Raji (cell line): ENCODE measurements around the gene WNT10A.

ENCODE experiments used
- POLR2A ChIP-seq: IDR thresholded peaks from 2 replicates; pipeline ENCODE4 v1.6.1; 2011; ENCODE audit warnings: low read depth, low read length, control low read depth; ENCODE audit not compliant: insufficient read depth

The WNT10A gene

DNA sequence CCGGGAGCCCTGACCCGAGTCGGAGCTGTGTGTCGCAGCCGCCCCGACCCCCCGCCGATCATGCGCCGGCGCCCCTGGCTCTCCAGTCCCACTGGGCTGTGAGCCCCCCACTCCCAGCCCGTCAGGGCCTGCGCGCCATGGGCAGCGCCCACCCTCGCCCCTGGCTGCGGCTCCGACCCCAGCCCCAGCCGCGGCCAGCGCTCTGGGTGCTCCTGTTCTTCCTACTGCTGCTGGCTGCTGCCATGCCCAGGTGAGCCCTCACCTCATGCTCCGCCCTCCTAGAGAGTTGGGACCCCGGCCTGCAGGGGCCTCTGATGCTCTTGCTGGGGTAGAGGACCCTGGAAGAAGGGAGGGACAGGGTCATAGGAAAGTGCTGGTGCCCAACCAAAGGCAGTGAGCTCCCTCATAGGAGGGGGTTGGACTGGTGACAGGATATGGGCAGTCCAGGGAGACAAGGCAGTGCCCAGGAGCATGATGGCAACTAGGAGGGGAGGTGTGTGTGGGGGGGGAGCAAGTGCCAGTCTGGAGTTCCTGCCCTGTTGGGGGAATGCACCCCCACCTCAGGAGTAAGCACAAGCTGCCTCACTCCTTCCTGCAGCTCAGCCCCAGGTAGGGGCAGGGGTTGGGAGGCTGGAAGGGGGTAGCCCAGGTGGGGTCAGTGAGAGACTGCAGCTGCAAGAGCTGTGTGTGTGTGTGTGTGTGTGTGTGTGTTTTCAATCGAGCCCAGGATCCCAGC, 375 bp downstream of the WNT10A start:
- peak; percentile 29; the same call in 1 of the 2 replicates for TF ChIP-seq POLR2A

DNA sequence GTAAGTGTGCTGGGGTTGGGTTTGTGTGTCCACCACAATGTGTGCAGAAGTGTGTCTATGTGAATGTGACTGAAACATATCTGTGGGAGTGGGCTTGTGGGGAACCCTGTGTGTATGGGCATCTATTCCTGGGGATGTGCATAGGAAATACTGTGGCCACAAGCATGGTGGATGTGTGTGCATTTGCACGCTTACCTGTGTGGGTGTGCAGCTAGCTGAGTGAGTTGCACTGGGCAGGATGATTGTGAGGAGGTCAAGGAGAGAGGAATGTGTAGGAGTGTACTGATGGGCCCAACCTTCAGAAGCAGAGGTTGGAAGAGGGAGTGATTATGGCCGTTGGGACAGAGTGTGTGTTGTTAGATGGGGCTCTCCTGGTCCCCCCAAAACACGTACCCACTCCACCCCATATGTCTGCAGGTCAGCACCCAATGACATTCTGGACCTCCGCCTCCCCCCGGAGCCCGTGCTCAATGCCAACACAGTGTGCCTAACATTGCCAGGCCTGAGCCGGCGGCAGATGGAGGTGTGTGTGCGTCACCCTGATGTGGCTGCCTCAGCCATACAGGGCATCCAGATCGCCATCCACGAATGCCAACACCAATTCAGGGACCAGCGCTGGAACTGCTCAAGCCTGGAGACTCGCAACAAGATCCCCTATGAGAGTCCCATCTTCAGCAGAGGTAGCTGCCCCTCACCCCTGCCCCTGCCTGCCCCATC, 1.2 kb downstream of the WNT10A start:
- no peak for TF ChIP-seq POLR2A

DNA sequence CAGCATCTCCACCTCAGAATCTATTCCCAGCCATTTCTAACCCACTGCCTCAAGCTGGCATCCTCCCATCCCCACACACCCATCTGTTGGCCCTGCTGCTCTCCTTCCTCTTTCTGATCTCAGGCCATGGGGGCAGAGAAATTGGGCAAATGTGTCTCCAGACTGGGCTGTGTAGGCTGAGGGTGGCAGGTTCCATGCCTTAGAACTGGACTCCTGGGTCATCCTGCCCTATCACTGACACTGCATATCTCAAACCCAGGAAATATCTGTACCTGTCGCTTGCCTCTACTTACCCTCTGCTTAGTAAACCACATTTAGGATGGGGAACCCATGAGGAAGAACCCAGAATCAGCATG, 1.8 kb downstream of the WNT10A start:
- TF ChIP-seq POLR2A = no peak

DNA sequence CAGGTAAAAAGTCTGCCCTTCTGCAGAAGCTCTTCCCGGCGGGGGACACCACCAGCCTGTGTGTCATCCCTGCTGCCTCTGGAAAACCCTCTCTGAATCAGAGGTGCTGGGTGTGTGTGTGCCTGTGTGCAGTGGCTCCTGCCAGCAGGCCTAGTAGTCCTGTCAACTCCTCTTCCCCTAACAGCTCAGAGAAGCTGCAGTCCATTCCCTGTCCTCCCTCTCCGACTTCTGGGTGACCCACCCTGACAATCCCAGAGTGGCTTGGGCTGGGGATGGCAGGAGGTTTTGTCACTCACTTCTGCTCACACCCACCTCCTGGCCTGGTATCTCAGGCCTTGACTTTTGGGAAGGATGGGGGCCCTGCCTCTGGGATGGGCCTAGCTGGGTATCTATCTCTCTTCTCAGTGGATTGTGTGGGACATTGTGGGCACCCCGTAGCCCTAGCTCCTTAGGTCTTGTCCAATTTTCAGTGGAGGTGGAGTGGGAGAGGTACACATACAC, 2.3 kb downstream of the WNT10A start:
- no peak for TF ChIP-seq POLR2A

DNA sequence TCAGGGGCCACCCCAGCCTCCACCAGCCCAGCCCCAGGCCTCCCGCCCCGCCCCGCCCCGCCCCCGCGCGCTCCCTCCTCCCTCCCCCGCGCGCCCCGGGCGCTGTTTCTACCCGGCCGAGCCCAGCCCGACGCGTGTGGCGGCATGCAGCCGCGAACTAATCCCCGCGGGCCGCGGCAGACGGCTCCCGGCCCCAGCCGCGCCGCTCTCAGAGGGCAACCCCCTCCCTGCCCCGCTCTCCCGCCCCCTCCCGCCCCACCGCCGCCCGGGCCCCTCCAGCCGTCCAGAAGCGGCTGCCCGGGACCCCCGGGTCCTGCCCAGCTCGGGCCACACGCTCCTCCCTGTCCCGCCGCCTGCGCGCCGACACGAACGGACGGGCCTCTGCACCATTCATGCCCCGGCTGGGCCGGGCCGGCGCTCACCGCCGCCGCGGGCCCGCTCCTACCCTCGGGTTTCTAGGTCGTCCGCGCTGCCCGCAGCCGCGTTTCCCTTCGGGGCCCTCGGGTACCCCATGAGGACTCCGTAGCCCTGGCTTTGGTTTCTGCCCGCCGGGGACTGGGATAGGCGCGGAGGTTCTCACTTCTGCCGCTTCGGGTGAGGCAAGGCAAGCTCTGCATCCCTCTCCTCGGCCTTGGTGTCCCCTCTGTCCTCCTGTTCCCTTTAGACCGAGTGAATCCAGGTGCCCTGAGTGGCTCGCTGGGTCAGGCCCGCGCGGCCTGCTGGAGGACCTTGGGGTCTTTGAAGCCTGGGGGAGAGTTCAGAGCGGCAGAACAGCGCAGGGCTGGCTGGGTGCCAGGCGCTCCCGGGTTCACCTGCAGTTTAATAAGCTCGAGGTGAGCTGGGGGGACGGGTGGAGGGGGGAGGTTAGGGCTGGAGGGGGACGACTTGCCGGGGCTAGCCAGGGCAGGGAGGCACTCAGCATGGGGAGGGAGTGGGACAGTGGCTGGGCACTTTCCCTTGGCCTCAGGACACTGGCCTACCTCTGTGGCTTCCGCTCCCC, 3.1 kb downstream of the WNT10A start:
- TF ChIP-seq POLR2A = no peak

DNA sequence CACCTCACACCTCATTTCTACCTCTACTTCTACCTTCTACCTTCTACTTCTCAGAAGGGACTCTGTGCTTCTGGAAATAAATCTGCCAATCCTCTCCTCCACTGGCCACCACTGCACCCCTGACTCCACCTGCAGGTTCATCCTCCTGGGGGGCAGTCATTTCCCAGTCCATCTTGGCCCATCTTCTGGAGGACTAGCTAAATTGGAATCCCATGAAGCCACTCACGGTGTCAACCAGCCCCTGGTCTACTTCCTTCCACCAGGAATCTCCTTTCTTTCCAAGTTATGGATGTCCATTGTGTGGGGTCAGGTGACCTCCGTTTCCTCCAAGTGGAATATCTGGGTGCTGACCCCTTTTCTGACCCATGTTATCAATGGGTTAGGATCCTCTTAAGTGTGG, 3.9 kb downstream of the WNT10A start:
- TF ChIP-seq POLR2A = no peak

DNA sequence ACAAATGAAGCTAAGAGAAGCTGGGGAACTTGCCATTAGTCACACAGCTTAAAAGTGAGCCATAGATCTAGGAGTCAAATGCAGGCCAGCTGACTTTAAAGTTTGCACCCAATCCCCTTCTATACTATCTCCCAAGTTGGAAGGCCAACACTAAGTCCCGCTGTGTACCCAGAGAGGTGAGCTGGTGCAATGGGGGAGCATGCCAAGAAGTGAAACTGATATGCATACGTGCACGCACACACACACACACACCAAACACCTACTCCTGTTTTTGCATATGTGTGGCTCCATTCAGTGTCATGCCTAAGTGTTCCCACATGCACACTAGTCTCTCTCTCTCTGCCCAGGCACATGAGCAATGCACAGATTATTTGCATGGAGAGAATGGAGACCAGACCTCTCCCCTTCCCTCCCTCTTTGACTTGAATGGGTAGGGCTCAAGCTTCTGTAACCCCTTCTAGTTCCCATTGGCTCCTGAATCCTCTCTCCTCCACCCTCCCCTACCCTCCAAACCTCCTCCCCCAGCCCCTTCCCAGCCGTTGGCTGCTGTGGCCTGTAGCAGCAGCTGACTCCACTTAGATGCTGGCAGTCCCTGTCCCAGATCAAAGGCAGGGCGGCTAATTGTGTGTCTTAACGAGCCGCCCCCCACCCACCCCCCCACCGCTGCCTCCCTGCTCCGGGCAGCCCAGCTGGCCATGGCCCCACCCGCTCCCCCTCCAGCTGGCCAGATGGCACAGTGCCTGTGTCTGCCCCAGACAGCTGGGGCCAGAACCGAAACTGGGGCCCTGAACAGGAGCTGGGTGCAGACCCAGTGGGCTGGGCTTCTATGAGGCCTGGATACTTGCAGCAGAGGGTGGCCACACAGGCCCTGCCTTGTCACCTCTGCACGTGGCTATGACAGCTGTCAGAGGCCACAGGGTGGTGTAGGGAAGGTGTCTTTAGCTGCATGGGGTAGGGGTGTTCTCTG, 5.6 kb downstream of the WNT10A start:
- peak; percentile 79 for TF ChIP-seq POLR2A

DNA sequence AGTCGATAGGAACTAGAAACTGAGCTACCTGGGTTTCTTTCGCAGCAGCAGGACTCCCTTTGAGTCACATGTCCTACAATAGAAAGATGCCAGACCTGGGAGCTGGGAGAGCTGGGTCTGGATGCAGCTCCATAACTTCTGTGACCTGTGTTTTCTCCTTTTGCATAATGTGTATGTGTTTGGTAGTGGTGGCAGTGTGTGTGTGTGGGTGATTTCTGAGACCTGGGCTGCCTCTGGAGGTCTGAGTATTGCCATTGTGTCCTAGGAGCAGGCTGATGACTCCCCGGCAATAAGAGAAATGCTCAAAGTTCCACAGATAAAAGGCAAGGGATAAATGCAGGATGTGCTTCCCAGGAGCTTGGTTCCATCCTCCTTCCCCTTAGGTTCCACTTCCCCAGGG, 6.4 kb downstream of the WNT10A start:
- no peak for TF ChIP-seq POLR2A

DNA sequence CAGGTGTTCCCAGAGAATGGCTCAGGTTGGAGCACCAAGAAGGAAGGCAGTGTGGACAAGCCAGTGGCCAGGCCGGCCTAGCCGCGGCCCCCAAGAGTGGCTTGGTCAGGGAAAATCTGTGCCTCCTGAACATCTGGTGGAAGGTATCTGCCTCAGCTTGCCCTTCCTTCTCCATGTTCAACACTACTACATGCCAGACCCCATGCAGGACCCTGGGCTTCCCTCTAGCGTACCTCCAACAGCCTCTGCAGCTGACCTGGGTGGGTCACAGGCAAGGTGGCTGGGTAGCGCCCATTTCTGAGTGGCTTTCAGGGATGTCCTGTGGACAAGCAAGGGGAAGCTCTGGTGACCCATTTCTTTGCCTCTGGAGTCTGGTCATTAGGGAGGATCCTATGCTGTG, 7.7 kb downstream of the WNT10A start:
- no peak for TF ChIP-seq POLR2A

DNA sequence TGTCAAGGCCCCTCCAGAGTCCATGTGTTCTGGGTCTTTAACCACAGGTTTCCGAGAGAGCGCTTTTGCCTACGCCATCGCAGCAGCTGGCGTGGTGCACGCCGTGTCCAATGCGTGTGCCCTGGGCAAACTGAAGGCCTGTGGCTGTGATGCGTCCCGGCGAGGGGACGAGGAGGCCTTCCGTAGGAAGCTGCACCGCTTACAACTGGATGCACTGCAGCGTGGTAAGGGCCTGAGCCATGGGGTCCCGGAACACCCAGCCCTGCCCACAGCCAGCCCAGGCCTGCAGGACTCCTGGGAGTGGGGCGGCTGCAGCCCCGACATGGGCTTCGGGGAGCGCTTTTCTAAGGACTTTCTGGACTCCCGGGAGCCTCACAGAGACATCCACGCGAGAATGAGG, 9.3 kb downstream of the WNT10A start:
- no peak for TF ChIP-seq POLR2A

DNA sequence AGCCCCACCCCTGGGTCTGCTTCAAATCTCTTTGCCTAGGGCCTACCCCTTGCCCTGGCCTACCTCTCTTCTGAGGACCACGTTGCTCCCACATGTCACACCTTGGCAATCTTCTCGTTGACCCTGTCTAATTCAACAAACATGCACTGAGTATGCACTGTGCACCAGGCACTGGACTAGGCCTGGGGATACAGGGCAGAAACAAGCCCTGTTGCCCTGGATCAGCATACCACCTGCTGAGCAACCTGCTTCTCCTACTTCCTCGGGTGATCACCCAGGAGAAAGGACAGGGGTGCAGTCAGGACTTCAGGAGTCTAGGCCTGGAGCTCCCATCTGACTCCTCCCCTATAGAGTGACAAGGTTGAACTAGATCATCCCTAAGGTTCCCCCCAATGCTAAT, 9.7 kb downstream of the WNT10A start:
- TF ChIP-seq POLR2A = no peak

DNA sequence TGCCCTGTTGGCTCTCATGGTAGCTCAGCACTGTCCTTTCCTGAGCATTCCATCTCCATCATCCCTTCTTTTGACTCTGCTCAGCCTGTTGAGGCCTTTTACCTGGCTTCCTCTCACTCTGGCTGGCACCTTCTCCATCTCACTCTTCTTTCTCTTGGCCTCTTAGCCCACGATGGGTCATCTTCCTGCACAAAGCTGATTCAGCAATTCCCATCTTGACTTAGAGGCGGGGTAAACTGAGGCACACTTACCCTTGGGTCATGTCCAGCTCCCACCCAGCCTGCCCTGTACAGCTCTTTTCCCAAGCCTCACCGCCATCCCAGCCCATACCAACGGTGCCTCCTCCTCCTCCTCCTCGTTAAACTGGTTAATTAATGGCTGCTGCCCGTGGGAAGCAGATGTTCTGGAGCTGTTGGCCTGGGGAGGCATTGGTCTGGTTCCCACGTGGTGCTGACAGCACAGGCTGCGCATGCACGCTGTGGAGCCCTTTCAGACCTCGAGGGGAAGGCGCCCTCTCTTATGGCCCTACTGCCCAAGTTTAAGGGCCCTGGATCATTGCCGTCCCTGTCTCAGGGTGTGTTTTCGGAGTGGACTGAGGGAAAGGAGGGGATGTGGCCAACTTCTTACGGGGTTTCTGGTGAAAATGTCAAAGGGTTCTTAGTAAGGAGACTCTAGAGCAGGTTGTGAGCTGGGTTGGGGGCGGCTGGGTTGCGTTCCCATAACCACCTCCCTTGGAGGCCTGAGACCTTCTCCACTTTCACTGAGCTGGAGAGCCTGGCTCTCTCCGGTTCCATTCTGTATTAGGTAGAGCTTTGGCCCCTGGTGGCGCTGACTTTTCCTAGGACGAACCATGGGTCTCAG, 10.9 kb downstream of the WNT10A start:
- TF ChIP-seq POLR2A = no peak

DNA sequence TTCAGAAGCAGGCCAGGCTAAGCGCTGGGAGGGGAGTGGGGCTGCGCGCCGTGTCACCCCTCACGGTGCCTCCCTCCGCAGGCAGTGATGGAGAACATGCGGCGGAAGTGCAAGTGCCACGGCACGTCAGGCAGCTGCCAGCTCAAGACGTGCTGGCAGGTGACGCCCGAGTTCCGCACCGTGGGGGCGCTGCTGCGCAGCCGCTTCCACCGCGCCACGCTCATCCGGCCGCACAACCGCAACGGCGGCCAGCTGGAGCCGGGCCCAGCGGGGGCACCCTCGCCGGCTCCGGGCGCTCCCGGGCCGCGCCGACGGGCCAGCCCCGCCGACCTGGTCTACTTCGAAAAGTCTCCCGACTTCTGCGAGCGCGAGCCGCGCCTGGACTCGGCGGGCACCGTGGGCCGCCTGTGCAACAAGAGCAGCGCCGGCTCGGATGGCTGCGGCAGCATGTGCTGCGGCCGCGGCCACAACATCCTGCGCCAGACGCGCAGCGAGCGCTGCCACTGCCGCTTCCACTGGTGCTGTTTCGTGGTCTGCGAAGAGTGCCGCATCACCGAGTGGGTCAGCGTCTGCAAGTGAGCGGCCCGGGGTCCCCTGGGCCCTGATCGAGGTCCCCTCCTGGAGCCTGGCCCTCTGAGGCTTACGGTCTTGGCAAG, 12.2 kb downstream of the WNT10A start:
- peak; percentile 75 for TF ChIP-seq POLR2A
